Glomerular endothelial cell (primary cell): ENCODE results near the gene IVD. TPM values are rescaled to one million over a fixed set of nuclear protein-coding genes. Genes with fewer than 3 reads are reported as not detected.

Source experiments
- DNase-seq: peaks from one replicate; pipeline ENCODE4 v3.0.0-alpha.2; 2011; ENCODE audit warnings: low read depth, low spot score; ENCODE audit errors: extremely low read depth
- total RNA-seq: library from RNA; depleted of rRNA; stranded (reverse); fragments of >200 nt; gene quantifications from 2 replicates; pipeline ENCODE4 v1.2.3, GENCODE V29; 2015

The IVD gene
- total RNA-seq, 1 donor from 2014 or later = 50.6 TPM

DNA sequence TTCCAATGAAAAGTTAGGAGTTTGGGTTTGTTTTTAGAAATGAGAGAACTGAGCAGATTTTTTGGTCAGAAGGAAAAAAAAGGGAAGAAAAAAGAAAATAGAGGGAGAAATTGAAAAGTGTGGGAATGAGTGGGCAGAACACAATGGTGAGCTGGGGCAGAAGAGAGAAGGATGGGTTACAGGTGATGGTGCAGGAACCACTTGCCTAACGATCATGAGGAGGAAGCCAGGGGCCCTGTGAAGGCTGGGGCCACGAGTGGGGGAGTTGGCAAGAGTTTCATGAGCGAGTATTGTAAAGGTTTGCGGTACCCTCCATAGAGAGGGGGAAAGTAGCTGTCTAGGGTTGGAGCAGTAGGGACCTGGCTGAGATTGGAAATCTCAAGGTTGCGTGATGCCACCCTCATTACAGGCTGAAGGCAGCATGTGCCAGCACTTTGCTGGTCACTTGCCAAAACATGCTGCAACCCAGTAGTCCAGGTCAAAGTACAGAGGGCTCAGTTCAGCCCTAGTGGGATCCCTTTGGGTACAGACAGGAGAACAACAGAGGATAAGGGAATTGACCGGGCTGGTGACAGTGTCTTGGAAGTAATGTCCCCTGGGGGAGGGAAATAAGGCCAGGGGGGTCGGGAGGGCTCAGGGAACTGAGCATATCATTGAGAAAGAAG is 6.6 kb downstream of the IVD start:
- no peak for DNase-seq

GRCh38 chr15:40413036-40413435 is 7.4 kb downstream of the IVD start:
- no peak for DNase-seq

- DNase-seq = no peak
These were observed 9.2 kb downstream of the IVD start for GRCh38 chr15:40414816-40415215.

DNA sequence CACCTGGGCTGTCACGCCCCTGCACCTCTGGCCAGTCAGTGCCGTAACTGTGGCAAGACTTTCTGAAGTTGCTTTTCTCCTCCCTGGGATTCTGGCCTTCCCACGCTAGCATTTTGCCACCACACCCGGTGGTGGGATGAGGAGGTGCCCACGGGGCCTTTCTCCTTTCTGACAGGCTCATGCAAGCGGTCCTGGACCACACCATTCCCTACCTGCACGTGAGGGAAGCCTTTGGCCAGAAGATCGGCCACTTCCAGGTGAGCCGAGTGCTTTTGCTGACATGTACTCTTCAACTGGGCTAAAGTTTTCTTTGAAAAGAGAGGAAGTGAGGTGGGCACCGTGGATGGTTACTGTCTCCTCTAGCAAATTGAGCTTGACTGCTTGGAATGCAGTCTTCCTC is 9.6 kb downstream of the IVD start:
- DNase-seq = no peak

DNA sequence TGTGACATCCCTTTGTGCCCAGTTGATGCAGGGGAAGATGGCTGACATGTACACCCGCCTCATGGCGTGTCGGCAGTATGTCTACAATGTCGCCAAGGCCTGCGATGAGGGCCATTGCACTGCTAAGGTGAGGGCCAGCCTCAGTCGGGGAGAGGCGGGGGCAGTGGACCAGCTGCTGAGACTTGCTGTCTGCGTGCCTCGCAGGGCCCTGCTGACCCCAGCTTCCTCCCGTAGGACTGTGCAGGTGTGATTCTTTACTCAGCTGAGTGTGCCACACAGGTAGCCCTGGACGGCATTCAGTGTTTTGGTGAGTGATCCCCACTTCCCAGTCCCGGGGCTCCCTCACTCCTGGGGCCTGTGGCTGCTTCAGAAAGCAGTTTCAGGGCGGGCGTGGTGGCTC is 10.5 kb downstream of the IVD start:
- DNase-seq = no peak

- no peak for DNase-seq
These were observed 12.5 kb downstream of the IVD start for GRCh38 chr15:40418126-40418525.

- DNase-seq = no peak
These were observed 14.6 kb downstream of the IVD start for GRCh38 chr15:40420071-40420713.

DNA sequence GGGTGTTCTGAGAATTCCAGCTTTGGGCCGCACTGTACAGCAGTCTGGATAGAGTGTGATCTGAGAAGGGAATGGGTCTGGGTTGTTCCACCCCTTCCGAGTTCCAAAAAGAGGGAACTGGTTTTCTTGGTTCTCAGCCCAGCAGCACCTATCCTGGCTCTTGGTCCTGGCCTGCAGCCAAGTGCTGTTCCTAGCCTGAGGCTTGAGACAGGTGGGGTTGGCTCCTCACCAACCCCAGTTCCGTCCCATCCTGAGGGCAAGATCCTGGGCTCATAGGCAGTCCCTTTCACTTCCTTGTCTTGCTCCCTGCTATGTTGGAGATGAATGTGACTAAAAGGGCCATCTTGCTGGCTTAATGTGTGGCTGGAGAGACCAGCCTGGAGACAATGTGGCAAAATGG is 15.2 kb downstream of the IVD start:
- no peak for DNase-seq

DNA sequence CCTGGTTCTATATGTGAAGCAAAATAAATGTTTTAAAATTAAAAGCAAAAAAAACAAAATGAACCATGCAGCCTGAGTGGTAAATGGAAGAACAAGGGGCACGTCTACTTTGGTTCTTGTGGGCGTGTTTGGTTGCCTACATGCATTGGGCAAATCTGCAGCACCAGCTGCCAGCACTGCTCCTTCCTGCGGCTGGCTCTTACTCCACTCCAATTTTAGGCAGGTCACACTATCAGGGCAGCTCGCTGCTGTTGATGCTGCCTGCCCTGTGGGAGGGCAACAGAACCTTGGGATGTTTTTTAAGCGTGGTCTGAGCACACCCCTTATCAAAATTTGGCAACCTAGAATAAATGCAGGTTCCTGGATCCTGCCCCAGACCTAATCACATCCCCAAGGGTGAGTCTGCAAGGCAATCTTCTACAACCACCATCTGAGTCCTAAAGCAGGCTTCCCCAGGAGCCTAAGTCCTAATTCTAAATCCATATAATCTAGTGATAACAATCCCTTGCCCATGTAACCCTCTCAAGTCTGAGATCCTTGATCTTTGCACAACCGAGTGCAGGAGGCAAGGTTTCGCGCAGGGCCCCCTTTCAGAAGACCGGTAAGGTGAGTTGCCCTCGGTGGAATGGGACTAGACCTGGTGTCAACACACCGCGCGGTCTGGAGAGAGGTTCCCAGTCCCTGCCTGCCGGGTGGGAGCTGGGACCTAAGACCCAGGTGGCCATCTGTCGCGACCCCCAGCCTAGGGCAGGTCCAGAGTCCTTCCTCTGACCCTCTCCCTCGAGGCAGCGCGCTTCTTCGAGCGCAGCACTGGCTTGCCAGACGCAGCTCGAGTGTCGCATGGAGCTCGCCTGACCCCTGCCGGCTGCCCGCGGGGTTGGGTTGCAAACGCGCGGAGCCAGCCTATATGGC is 15.9 kb downstream of the IVD start:
- DNase-seq = no peak

GRCh38 chr15:40424483-40425115 is 19.0 kb downstream of the IVD start:
- DNase-seq = no peak

DNA sequence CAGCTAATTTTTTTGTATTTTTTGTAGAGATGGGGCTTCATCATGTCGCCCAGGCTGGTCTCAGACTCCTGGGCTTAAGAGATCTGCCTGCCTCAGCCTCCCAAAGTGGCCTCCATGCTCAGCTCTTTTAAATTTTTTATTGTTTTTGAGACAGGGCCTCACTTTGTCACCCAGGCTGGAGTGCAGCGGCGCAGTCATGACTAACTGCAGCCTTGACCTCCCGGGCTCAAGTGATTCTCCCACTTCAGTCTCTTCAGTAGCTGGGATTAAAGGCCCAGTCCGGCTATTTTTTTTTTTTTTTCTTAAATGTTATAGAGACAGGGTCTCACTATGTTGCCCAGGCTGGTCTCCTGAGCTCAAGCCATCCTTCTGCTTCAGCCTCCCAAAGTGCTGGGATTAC is 20.1 kb downstream of the IVD start:
- no peak for DNase-seq

DNA sequence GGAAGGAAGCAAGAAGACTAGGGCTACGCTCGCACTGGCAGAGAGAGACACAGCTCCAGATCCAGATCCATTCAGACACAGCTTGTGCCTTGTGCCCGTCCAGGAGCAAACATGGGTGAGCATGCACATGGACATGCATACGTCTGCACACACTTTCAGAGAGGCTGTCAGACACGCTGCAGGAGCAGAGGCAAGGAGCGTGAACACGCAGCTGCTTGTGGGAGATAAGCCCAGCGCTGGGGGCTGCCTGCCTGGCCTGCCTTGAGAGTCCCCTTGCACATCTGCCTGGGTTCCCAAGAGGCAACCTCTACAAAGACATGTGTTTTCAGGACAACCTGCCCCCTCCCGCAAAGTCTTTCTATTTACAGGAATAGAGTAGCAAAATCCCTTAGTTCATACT is 21.6 kb downstream of the IVD start:
- DNase-seq = no peak

DNA sequence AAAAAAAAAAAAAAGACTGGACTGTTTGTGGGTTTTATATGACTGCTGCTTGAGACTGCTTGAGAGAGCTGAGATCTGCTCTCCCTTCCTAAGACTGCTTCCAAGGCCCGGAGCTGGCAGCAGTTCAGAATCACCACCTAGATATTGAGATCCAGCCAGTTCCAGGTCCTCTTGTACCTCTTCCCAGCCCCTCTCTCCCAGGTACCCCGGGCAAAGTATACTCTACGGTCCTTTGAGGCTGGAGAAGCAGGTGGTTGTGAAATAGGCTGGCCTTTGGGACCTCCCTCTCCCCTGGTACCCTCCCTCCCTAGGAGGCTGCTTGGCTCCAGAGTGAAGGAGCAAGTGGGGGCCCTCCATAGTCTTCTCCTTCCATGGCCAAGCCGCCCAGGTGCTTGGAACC is 22.6 kb downstream of the IVD start:
- no peak for DNase-seq

GRCh38 chr15:40429068-40429710 is 23.6 kb downstream of the IVD start:
- DNase-seq = no peak

- DNase-seq = no peak
These were observed 24.7 kb downstream of the IVD start for GRCh38 chr15:40430271-40430805.

DNA sequence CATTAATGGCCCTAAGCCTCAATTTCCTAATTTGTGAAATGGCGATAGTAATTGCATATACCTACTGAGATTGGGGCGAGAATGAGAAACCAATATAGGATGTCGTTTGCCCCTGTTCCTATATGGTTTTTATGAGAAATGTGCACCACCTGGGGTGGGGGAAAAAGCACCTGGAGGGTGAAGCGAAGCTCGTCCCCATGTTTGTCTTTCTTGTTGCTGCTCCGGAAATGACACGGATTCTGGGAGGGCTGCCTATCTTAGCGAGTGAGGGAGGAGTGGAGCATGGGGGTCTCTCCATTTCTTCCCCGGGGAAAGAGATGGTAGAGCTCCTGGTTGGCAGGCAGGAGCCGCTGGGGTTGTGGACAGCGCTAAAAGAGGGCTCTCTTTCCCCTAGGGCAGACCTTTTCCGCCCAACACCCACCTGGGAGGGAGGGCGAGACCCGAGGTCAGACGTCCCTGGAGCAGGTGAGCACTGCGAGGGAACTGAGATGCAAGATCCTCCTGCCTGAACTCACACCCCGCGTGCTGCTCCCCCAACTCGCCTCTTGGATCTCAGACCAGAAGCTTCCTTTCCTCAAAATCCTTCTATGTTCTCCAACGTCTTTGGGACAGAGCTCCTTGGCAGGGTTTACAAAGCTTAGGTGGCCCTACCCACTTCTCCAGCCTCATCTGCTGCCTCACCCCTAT is 29.6 kb downstream of the IVD start:
- DNase-seq = no peak

DNA sequence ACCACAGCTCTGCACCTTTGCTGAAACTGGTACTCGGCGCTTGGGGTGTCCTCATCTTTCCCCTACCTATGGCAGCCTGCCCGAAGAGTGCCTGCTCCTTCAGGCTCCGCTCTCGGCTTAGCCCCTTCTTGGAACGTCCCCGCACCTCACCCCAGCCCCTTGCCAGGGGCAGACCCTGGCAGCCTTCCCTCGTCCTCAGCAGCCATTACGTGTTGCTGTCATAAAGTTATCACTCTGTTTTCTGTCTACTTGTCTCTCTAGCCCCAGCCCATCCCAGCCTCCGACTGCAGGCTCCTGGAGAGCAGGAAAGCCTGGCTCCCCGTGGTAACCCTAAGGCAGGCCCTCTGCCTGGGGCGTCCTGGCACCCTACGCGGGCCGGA is 30.1 kb downstream of the IVD start:
- DNase-seq = no peak

- DNase-seq = no peak
These were observed 30.7 kb downstream of the IVD start for GRCh38 chr15:40436116-40436891.
